Neuronal stem cell (in vitro differentiated cells): ENCODE results near the gene ATM.

Source experiments
- DNase-seq: peaks from one replicate; pipeline ENCODE4 v3.0.0-alpha.2; 2013; ENCODE audit warnings: low spot score
- H2AFZ ChIP-seq: one replicate; pipeline ENCODE4 v1.6.1; 2013; ENCODE audit warnings: mild to moderate bottlenecking, low read length, inconsistent platforms
- H2AK5ac ChIP-seq: 2 replicates; pipeline ENCODE4 v1.6.1; 2013; ENCODE audit warnings: low read depth, mild to moderate bottlenecking, inconsistent platforms, low read length, moderate library complexity, mixed read lengths
- H2BK120ac ChIP-seq: 2 replicates; pipeline ENCODE4 v1.6.1; 2013; ENCODE audit warnings: low read depth, mild to moderate bottlenecking, inconsistent platforms, low read length, moderate library complexity, mixed read lengths
- H2BK12ac ChIP-seq: one replicate; pipeline ENCODE4 v1.6.1; 2013; ENCODE audit warnings: low read length, inconsistent platforms
- H2BK15ac ChIP-seq: 2 replicates; pipeline ENCODE4 v1.6.1; 2013; ENCODE audit warnings: mild to moderate bottlenecking, low read length, inconsistent platforms, mixed read lengths
- H2BK5ac ChIP-seq: one replicate; pipeline ENCODE4 v1.6.1; 2013; ENCODE audit warnings: inconsistent platforms, mild to moderate bottlenecking, low read length, moderate library complexity
- H3K14ac ChIP-seq: one replicate; pipeline ENCODE4 v1.6.1; 2013; ENCODE audit warnings: low read length, inconsistent platforms
- H3K18ac ChIP-seq: 2 replicates; pipeline ENCODE4 v1.6.1; 2013; ENCODE audit warnings: low read length, inconsistent platforms
- H3K23ac ChIP-seq: 2 replicates; pipeline ENCODE4 v1.6.1; 2013; ENCODE audit warnings: low read depth, mild to moderate bottlenecking, mixed read lengths, low read length, inconsistent platforms; ENCODE audit not compliant: poor library complexity
- H3K27ac ChIP-seq: replicated peaks from 3 replicates; pipeline ENCODE4 v1.5.1; 2013; ENCODE audit warnings: low read length, inconsistent platforms
- H3K27me3 ChIP-seq, 3 experiments: 2 replicates each; pipeline ENCODE4 v1.6.1; 2013; ENCODE audit warnings: low read length in 3 of 3, mild to moderate bottlenecking in 2 of 3, inconsistent platforms in 1 of 3, low read depth in 1 of 3, mixed read lengths in 1 of 3, moderate library complexity in 1 of 3; ENCODE audit not compliant: control insufficient read depth in 3 of 3, insufficient read depth in 3 of 3
- H3K36me3 ChIP-seq, 2 donors: replicated peaks in 1 of 2; 2 replicates each; pipeline ENCODE4 v1.6.1; 2013; ENCODE audit warnings: low read length in 2 of 2; ENCODE audit not compliant: control insufficient read depth in 2 of 2, insufficient read depth in 2 of 2
- H3K4ac ChIP-seq: 2 replicates; pipeline ENCODE4 v1.6.1; 2013; ENCODE audit warnings: inconsistent platforms, mild to moderate bottlenecking, low read length, moderate library complexity
- H3K4me1 ChIP-seq, 2 donors: 1 replicate in 1 of 2; 2 replicates in 1 of 2; pipeline ENCODE4 v1.6.1; 2013; ENCODE audit warnings: low read length in 2 of 2, low read depth in 1 of 2; ENCODE audit not compliant: control insufficient read depth in 2 of 2, insufficient read depth in 1 of 2
- H3K4me2 ChIP-seq: one replicate; pipeline ENCODE4 v1.6.1; 2013; ENCODE audit warnings: mild to moderate bottlenecking, low read length, inconsistent platforms; ENCODE audit not compliant: insufficient read depth, poor library complexity, severe bottlenecking
- H3K4me3 ChIP-seq, 2 donors: 2 replicates each; pipeline ENCODE4 v1.5.1; 2013; ENCODE audit warnings: low read length in 2 of 2, mild to moderate bottlenecking in 2 of 2, inconsistent platforms in 1 of 2, moderate library complexity in 1 of 2
- H3K79me1 ChIP-seq: one replicate; pipeline ENCODE4 v1.6.1; 2013; ENCODE audit warnings: low read depth, mild to moderate bottlenecking, inconsistent platforms, low read length, moderate library complexity
- H3K9ac ChIP-seq: one replicate; pipeline ENCODE4 v1.6.1; 2013; ENCODE audit warnings: mild to moderate bottlenecking, low read depth, low read length, inconsistent platforms; ENCODE audit not compliant: poor library complexity
- H3K9me3 ChIP-seq, 2 donors: replicated peaks in 1 of 2; 2 replicates each; pipeline versions ENCODE3 to v1.6.1; 2013; ENCODE audit warnings: low read length in 2 of 2, mild to moderate bottlenecking in 2 of 2, inconsistent platforms in 1 of 2, low read depth in 1 of 2, mixed read lengths in 1 of 2, moderate library complexity in 1 of 2; ENCODE audit not compliant: control insufficient read depth in 2 of 2, insufficient read depth in 1 of 2
- H4K8ac ChIP-seq: one replicate; pipeline ENCODE4 v1.6.1; 2013; ENCODE audit warnings: low read depth, mild to moderate bottlenecking, inconsistent platforms, low read length, moderate library complexity
- H4K91ac ChIP-seq: one replicate; pipeline ENCODE4 v1.6.1; 2013; ENCODE audit warnings: low read length, low read depth, mild to moderate bottlenecking, inconsistent platforms; ENCODE audit not compliant: poor library complexity
- WGBS, 2 donors: extraction: QIAGEN DNeasy Blood & Tissue Kit; methylation state at CpG; one replicate each; pipeline ENCODE4 v1.1.7; 2013; ENCODE audit warnings: missing lambda C conversion rate in 2 of 2, mixed read lengths in 1 of 2; ENCODE audit not compliant: insufficient read length in 2 of 2, insufficient replicate concordance in 1 of 2; ENCODE audit errors: extremely low coverage in 2 of 2; 5-methylcytosine and 5-hydroxymethylcytosine counted together

ATM gene

DNA sequence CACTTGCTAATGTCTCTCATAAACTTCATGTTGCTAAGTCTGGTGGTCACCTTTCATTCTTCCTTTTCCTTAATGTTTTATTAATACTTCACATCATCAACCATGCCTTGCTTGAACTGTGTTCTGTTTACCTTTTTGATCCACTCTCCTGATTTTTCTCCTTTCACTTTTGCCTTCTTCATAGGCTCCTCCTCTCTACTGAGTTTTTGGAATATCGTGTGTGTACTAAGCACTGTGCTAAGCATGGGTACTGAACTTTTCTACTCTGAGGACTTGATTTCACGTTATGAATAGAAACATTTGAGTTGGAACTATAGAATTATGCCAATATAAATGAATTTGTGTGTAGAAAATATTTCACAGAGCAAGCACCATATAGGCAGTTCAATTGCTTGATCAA is 90.6 kb downstream of the ATM start:
- no peak overlapping the region for H2BK12ac ChIP-seq
- no peaks in the 10 kb centered on the region for H3K27me3 ChIP-seq
- no peak overlapping the region for H2BK120ac ChIP-seq
- no peaks in the 10 kb centered on the region for H3K4me1 ChIP-seq
- no peaks in the 10 kb centered on the region for H3K79me1 ChIP-seq
- no peak overlapping the region for H3K4ac ChIP-seq
- no peak overlapping the region for H2BK15ac ChIP-seq
- no peak overlapping the region for H4K91ac ChIP-seq
- no peak overlapping the region for H3K27ac ChIP-seq
- H4K8ac ChIP-seq = no peak overlapping the region
- no peak overlapping the region for H2AK5ac ChIP-seq
- no peak overlapping the region for H3K14ac ChIP-seq
- no peak overlapping the region for H3K9ac ChIP-seq
- WGBS, 2 donors = no CpG with 5 or more reads among the region's 2 CpGs
- no peak overlapping the region for H2BK5ac ChIP-seq
- no peak for DNase-seq
- H3K23ac ChIP-seq = no peak overlapping the region
- no peaks in the 10 kb centered on the region for H3K9me3 ChIP-seq
- no peak overlapping the region for H2AFZ ChIP-seq
- H3K4me2 ChIP-seq = no peak overlapping the region
- H3K18ac ChIP-seq = no peak overlapping the region
- no peak overlapping the region for H3K4me3 ChIP-seq
- peaks cover 5 to 93% of the 10 kb centered on the region in 2 donors for H3K36me3 ChIP-seq

DNA sequence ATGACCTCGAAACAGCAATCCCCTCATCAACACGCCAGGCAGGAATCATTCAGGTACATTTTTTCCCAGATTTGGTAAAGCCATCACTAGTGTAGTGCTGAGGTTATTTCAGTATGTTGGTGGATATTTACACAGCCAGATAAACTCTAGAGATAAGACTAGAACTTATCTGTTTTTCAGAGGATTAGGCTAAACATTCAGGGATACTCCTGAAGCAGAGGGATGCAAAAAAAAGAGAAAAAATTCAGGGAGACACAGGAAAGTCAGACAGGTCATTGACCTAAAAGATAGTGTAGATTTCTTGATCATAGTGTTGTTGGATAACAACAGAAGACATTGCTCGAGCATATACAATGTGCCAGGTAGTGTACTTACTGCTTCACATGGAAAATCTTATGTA is 93.2 kb downstream of the ATM start:
- H3K4me2 ChIP-seq = no peak overlapping the region
- H3K9me3 ChIP-seq = no peaks in the 10 kb centered on the region
- H3K79me1 ChIP-seq = no peaks in the 10 kb centered on the region
- no peak overlapping the region for H2AK5ac ChIP-seq
- no peak for DNase-seq
- no peak overlapping the region for H3K4me3 ChIP-seq
- no CpG with 5 or more reads among the region's 3 CpGs for WGBS, 2 donors
- no peak overlapping the region for H3K23ac ChIP-seq
- peaks cover 6 to 93% of the 10 kb centered on the region in 2 donors for H3K36me3 ChIP-seq
- H4K91ac ChIP-seq = no peak overlapping the region
- H3K9ac ChIP-seq = no peak overlapping the region
- no peak overlapping the region for H2BK5ac ChIP-seq
- H2BK12ac ChIP-seq = no peak overlapping the region
- no peaks in the 10 kb centered on the region for H3K4me1 ChIP-seq
- no peak overlapping the region for H2AFZ ChIP-seq
- no peak overlapping the region for H3K18ac ChIP-seq
- no peak overlapping the region for H3K4ac ChIP-seq
- no peak overlapping the region for H2BK120ac ChIP-seq
- no peak overlapping the region for H3K27ac ChIP-seq
- H3K27me3 ChIP-seq = no peaks in the 10 kb centered on the region
- no peak overlapping the region for H2BK15ac ChIP-seq
- no peak overlapping the region for H3K14ac ChIP-seq
- H4K8ac ChIP-seq = no peak overlapping the region

DNA sequence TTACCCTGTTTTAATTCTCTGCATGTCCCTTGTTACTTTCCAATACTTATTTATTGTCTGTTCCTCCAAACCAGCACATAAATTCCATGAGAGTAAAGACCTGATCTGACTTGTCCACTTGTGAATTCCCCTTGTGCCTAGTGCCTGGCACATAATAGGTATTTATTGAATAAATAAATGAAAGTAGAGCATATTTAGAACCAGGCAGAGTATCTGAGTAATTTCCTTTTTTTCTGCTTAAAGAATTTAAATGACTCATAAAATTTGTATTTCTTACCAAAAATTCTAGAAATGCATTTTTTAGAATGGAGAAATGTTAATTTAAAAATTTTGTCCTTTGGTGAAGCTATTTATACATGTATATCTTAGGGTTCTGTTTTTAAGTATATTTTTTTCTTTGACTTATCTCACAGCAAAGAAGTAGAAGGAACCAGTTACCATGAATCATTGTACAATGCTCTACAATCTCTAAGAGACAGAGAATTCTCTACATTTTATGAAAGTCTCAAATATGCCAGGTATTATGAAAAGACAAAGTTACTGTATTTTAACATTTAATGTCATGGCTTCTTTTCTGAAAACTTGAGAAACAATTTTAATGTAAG is 96.8 kb downstream of the ATM start:
- Histone ChIP-seq H2BK120ac (no peak overlapping the region), H3K4me3 (no peak overlapping the region), H3K27ac (no peak overlapping the region), H3K4me2 (no peak overlapping the region), H3K18ac (no peak overlapping the region), H2BK12ac (no peak overlapping the region), H2AFZ (no peak overlapping the region), H2AK5ac (no peak overlapping the region), H2BK15ac (no peak overlapping the region), H3K9ac (no peak overlapping the region), H3K27me3 (no peaks in the 10 kb centered on the region), H3K79me1 (no peaks in the 10 kb centered on the region), H4K91ac (no peak overlapping the region), H3K4me1 (no peaks in the 10 kb centered on the region), H3K4ac (no peak overlapping the region), H3K9me3 (no peaks in the 10 kb centered on the region), H4K8ac (no peak overlapping the region), H3K36me3 (peaks cover 3 to 93% of the 10 kb centered on the region in 2 donors), H3K14ac (no peak overlapping the region), H2BK5ac (no peak overlapping the region), H3K23ac (no peak overlapping the region)
- no peak for DNase-seq

DNA sequence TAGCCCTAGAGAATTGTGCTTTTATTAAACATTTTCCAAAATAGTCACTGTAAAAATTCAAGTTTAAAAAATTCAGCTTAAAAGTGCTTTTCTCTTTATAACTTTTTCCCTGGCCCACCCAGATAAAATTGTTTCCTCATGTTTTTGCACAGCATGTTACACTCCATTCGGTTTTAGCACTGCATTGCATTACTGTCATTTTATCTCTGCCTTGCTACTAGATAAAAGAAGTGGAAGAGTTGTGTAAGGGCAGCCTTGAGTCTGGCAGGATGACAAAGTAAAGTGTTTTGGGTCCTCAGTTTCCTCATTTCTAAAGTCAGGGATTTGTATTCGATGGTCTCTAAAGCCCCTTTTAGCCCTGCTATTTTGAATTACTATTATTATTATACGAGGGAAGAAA is 99.8 kb downstream of the ATM start:
- no peak overlapping the region for H3K18ac ChIP-seq
- H2BK5ac ChIP-seq = no peak overlapping the region
- H2AK5ac ChIP-seq = no peak overlapping the region
- H3K27ac ChIP-seq = no peak overlapping the region
- H3K4me3 ChIP-seq = no peak overlapping the region
- no peak overlapping the region for H2BK15ac ChIP-seq
- no peak overlapping the region for H2BK12ac ChIP-seq
- H2AFZ ChIP-seq = no peak overlapping the region
- no peak overlapping the region for H3K9ac ChIP-seq
- H3K23ac ChIP-seq = no peak overlapping the region
- no peak overlapping the region for H3K4me2 ChIP-seq
- no peak overlapping the region for H4K91ac ChIP-seq
- no peaks in the 10 kb centered on the region for H3K79me1 ChIP-seq
- no peak overlapping the region for H3K4ac ChIP-seq
- no peak for DNase-seq
- H3K36me3 ChIP-seq = peaks cover 3 to 96% of the 10 kb centered on the region in 2 donors
- no peaks in the 10 kb centered on the region for H3K27me3 ChIP-seq
- no peak overlapping the region for H2BK120ac ChIP-seq
- WGBS, 2 donors = no CpG with 5 or more reads among the region's 3 CpGs
- H3K4me1 ChIP-seq = no peaks in the 10 kb centered on the region
- no peak overlapping the region for H4K8ac ChIP-seq
- no peak overlapping the region for H3K14ac ChIP-seq
- no peaks in the 10 kb centered on the region for H3K9me3 ChIP-seq
